Measurements from ENCODE around the gene NT5C2. TPM values are rescaled to one million over a fixed set of nuclear protein-coding genes. Genes with fewer than 3 reads are reported as not detected.
A peak's percentile ranks its signal among the peaks of the same experiment; 100 is the strongest.
"Not testable (repeated sequence)": the region's sequence is repeated elsewhere in the genome, so short reads cannot be mapped to it uniquely, and the experiment has no call there.

NT5C2 gene
- total RNA-seq, 2 experiments from 2014 or later, result 39.1 to 43.0 TPM

- no peaks in the 10 kb centered on the region for H3K27me3 Mint-ChIP-seq
- no peaks in the 10 kb centered on the region for H3K9me3 Mint-ChIP-seq
- CTCF ChIA-PET, result interaction anchor here (1.1 kb wide), 1 partner anchor 283 kb away, joined by 3 read pairs; no protein-coding TSS in a partner anchor
- POLR2A ChIA-PET, result interaction anchor here (0.6 to 1.0 kb wide), 2 partner anchors 10 to 93 kb away, joined by 3 to 5 read pairs; partner anchors contain the start of gene INA
- DNase-seq (no peak), ATAC-seq (no peak)
- intact Hi-C loops (cut with micrococcal nuclease), result no loop called here
- peaks cover 45% of the 10 kb centered on the region for H3K4me1 Mint-ChIP-seq (ENCODE audit: low read depth)
- peaks cover 15% of the 10 kb centered on the region for H3K36me3 Mint-ChIP-seq (ENCODE audit: low read depth)
- no peak for TF ChIP-seq CTCF (IDR thresholded peaks at IDR 0.05)
- H3K27ac Mint-ChIP-seq, result no peak overlapping the region
- no peak overlapping the region for H3K4me3 Mint-ChIP-seq
These were observed 8.5 kb downstream of the NT5C2 start for GRCh38 chr10:103184615-103185014.

- H3K27ac Mint-ChIP-seq; ATAC-seq; intact Hi-C loops (cut with micrococcal nuclease); H3K27me3 Mint-ChIP-seq; CTCF ChIA-PET; DNase-seq; H3K4me3 Mint-ChIP-seq; H3K9me3 Mint-ChIP-seq: not testable (repeated sequence)
- Mint-ChIP-seq H3K4me1 (ENCODE audit: low read depth) (peaks cover 45% of the 10 kb centered on the region), H3K36me3 (ENCODE audit: low read depth) (peaks cover 15% of the 10 kb centered on the region)
- POLR2A ChIA-PET, result interaction anchor here (0.6 to 1.0 kb wide), 2 partner anchors 10 to 93 kb away, joined by 3 to 5 read pairs; partner anchors contain the start of gene INA
These were observed 9.1 kb downstream of the NT5C2 start for GRCh38 chr10:103183991-103184451.

- peak; percentile 37 for ATAC-seq
- peak overlapping the region; percentile 38 for H3K27ac Mint-ChIP-seq
- no peaks in the 10 kb centered on the region for H3K27me3 Mint-ChIP-seq
These were observed 11.8 kb downstream of the NT5C2 start for GRCh38 chr10:103181244-103181643.

GRCh38 chr10:103180491-103180890 lies 12.6 kb downstream of the NT5C2 start:
- Mint-ChIP-seq H3K4me1 (ENCODE audit: low read depth) (peaks cover 32% of the 10 kb centered on the region), H3K27ac (no peak overlapping the region), H3K9me3 (no peaks in the 10 kb centered on the region), H3K4me3 (no peak overlapping the region), H3K27me3 (no peaks in the 10 kb centered on the region), H3K36me3 (ENCODE audit: low read depth) (peaks cover 20% of the 10 kb centered on the region)
- intact Hi-C loops (cut with micrococcal nuclease), result no loop called here
- ATAC-seq (no peak), DNase-seq (no peak)
- ChIA-PET CTCF (interaction anchor here (1.5 kb wide), 1 partner anchor 12 kb away, joined by 5 read pairs; no protein-coding TSS in a partner anchor), POLR2A (interaction anchor here (0.6 to 4.9 kb wide), 2 partner anchors 12 to 363 kb away, joined by 4 to 30 read pairs; partner anchors contain the start of gene NT5C2)
- TF ChIP-seq CTCF (IDR thresholded peaks at IDR 0.05), result no peak

More at GRCh38 chr10:103181244-103181643, 11.8 kb downstream of the NT5C2 start:
- DNase-seq, result no peak
- POLR2A ChIA-PET, result interaction anchor here (2.5 kb wide), 1 partner anchor 11 kb away, joined by 11 read pairs; no protein-coding TSS in a partner anchor
- intact Hi-C loops (cut with micrococcal nuclease), result no loop called here
- peaks cover 19% of the 10 kb centered on the region for H3K36me3 Mint-ChIP-seq (ENCODE audit: low read depth)
- CTCF ChIA-PET, result no interaction called here
- peaks cover 38% of the 10 kb centered on the region for H3K4me1 Mint-ChIP-seq (ENCODE audit: low read depth)
- no peak for TF ChIP-seq CTCF (IDR thresholded peaks at IDR 0.05)
- H3K9me3 Mint-ChIP-seq, result no peaks in the 10 kb centered on the region
- H3K4me3 Mint-ChIP-seq, result no peak overlapping the region

- Mint-ChIP-seq H3K4me1 (ENCODE audit: low read depth) (peaks cover 15% of the 10 kb centered on the region), H3K27me3 (no peaks in the 10 kb centered on the region), H3K4me3 (no peak overlapping the region), H3K9me3 (no peaks in the 10 kb centered on the region), H3K36me3 (ENCODE audit: low read depth) (peaks cover 24% of the 10 kb centered on the region), H3K27ac (no peak overlapping the region)
- ATAC-seq, result no peak
- intact Hi-C loops (cut with micrococcal nuclease), result no loop called here
- POLR2A ChIA-PET, result interaction anchor here (1.0 to 4.9 kb wide), 2 partner anchors 9 to 15 kb away, joined by 4 to 30 read pairs; partner anchors contain the start of gene NT5C2
- CTCF ChIA-PET, result interaction anchor here (1.0 to 1.4 kb wide), 4 partner anchors 10 to 67 kb away, joined by 3 to 4 read pairs (median 3); no protein-coding TSS in a partner anchor
- DNase-seq, result no peak
- no peak for TF ChIP-seq CTCF (IDR thresholded peaks at IDR 0.05)
These were observed 15.9 kb downstream of the NT5C2 start for GRCh38 chr10:103177123-103177522.
